H9 (cell line): ENCODE measurements around the gene GNA15. TPM values are rescaled to one million over a fixed set of nuclear protein-coding genes. Genes with fewer than 3 reads are reported as not detected.

Source experiments
- DNase-seq: peaks from one replicate; pipeline ENCODE4 v3.0.0-alpha.2; 2017
- H2AFZ ChIP-seq: one replicate; pipeline ENCODE4 v1.6.1; 2013; ENCODE audit warnings: mild to moderate bottlenecking, low read length, control low read depth, moderate library complexity
- H2AK5ac ChIP-seq: 2 replicates; pipeline ENCODE4 v1.6.1; 2013; ENCODE audit warnings: low read length, control low read depth, mixed read lengths; ENCODE audit not compliant: insufficient read length
- H2BK120ac ChIP-seq: one replicate; pipeline ENCODE4 v1.6.1; 2013; ENCODE audit warnings: low read depth, mild to moderate bottlenecking, low read length, control low read depth, inconsistent platforms; ENCODE audit not compliant: poor library complexity, severe bottlenecking
- H2BK12ac ChIP-seq: 2 replicates; pipeline ENCODE4 v1.6.1; 2013; ENCODE audit warnings: low read length, control low read depth, mixed read lengths, low read depth; ENCODE audit not compliant: insufficient read length
- H2BK15ac ChIP-seq: 2 replicates; pipeline ENCODE4 v1.6.1; 2013; ENCODE audit warnings: low read depth, low read length, control low read depth
- H2BK20ac ChIP-seq: one replicate; pipeline ENCODE4 v1.6.1; 2013; ENCODE audit warnings: low read depth, mild to moderate bottlenecking, low read length, control low read depth, inconsistent platforms; ENCODE audit not compliant: poor library complexity, severe bottlenecking
- H2BK5ac ChIP-seq: 2 replicates; pipeline ENCODE4 v1.6.1; 2013; ENCODE audit warnings: low read length, control low read depth, mixed read lengths; ENCODE audit not compliant: insufficient read length
- H3K14ac ChIP-seq: 2 replicates; pipeline ENCODE4 v1.6.1; 2013; ENCODE audit warnings: low read length, control low read depth; ENCODE audit not compliant: insufficient read depth
- H3K18ac ChIP-seq: 2 replicates; pipeline ENCODE4 v1.6.1; 2013; ENCODE audit warnings: low read depth, mild to moderate bottlenecking, mixed read lengths, low read length, control low read depth; ENCODE audit not compliant: insufficient read length
- H3K23ac ChIP-seq: 2 replicates; pipeline ENCODE4 v1.6.1; 2013; ENCODE audit warnings: low read length, control low read depth, mixed read lengths, low read depth; ENCODE audit not compliant: insufficient read length
- H3K23me2 ChIP-seq: 2 replicates; pipeline ENCODE4 v1.6.1; 2013; ENCODE audit warnings: low read depth, mild to moderate bottlenecking, mixed read lengths, low read length, control low read depth; ENCODE audit not compliant: insufficient read length, poor library complexity, severe bottlenecking
- H3K27ac ChIP-seq: 2 replicates; pipeline ENCODE4 v1.5.1; 2013; ENCODE audit warnings: low read length, control low read depth, mixed read lengths, low read depth; ENCODE audit not compliant: insufficient read length
- H3K27me3 ChIP-seq: 2 replicates; pipeline ENCODE4 v1.6.1; 2013; ENCODE audit warnings: low read length, control low read depth, inconsistent platforms; ENCODE audit not compliant: insufficient read depth
- H3K4ac ChIP-seq: 2 replicates; pipeline ENCODE4 v1.6.1; 2013; ENCODE audit warnings: low read depth, mild to moderate bottlenecking, control low read depth, inconsistent platforms, low read length, moderate library complexity
- H3K4me1 ChIP-seq: 2 replicates; pipeline ENCODE4 v1.6.1; 2013; ENCODE audit warnings: low read length, control low read depth, inconsistent platforms; ENCODE audit not compliant: insufficient read depth
- H3K4me2 ChIP-seq: 2 replicates; pipeline ENCODE4 v1.6.1; 2013; ENCODE audit warnings: low read length, control low read depth, mixed read lengths; ENCODE audit not compliant: insufficient read length, insufficient read depth
- H3K56ac ChIP-seq: 2 replicates; pipeline ENCODE4 v1.6.1; 2013; ENCODE audit warnings: low read depth, mild to moderate bottlenecking, mixed read lengths, low read length, control low read depth; ENCODE audit not compliant: insufficient read length
- H3K79me1 ChIP-seq: 2 replicates; pipeline ENCODE4 v1.6.1; 2013; ENCODE audit warnings: low read depth, mild to moderate bottlenecking, moderate library complexity, low read length, control low read depth, inconsistent platforms; ENCODE audit not compliant: insufficient read depth, poor library complexity, severe bottlenecking
- H3K79me2 ChIP-seq: 2 replicates; pipeline ENCODE4 v1.6.1; 2013; ENCODE audit warnings: low read length, control low read depth, inconsistent platforms; ENCODE audit not compliant: insufficient read depth
- H3K9ac ChIP-seq: 2 replicates; pipeline ENCODE4 v1.6.1; 2013; ENCODE audit warnings: low read length, control low read depth, mixed read lengths; ENCODE audit not compliant: insufficient read length; ENCODE audit errors: extremely low read depth
- H3K9me3 ChIP-seq: one replicate; pipeline ENCODE4 v1.6.1; 2013; ENCODE audit warnings: low read depth, low read length, inconsistent platforms; ENCODE audit not compliant: control insufficient read depth
- H3T11ph ChIP-seq: one replicate; pipeline ENCODE4 v1.6.1; 2013; ENCODE audit warnings: mild to moderate bottlenecking, low read length, control low read depth, inconsistent platforms
- H4K20me1 ChIP-seq: one replicate; pipeline ENCODE4 v1.6.1; 2013; ENCODE audit not compliant: control insufficient read depth, insufficient read length, insufficient read depth
- H4K5ac ChIP-seq: 2 replicates; pipeline ENCODE4 v1.6.1; 2013; ENCODE audit warnings: low read depth, mild to moderate bottlenecking, mixed read lengths, low read length, control low read depth; ENCODE audit not compliant: insufficient read length
- H4K8ac ChIP-seq: replicated peaks from 2 replicates; pipeline ENCODE4 v1.6.1; 2013; ENCODE audit warnings: low read length, control low read depth, mixed read lengths, low read depth; ENCODE audit not compliant: insufficient read length
- H4K91ac ChIP-seq: 2 replicates; pipeline ENCODE4 v1.6.1; 2013; ENCODE audit warnings: low read depth, mild to moderate bottlenecking, moderate library complexity, mixed read lengths, low read length, control low read depth; ENCODE audit not compliant: insufficient read length
- H3K27ac Mint-ChIP-seq, 3 experiments: 2 replicates in 2 of 3; 3 replicates in 1 of 3; pipeline ENCODE4 v1.8.0; 2020 to 2021; ENCODE audit warnings: mixed read lengths in 3 of 3, mild to moderate bottlenecking in 1 of 3, moderate library complexity in 1 of 3
- H3K27me3 Mint-ChIP-seq: 2 replicates; pipeline ENCODE4 v1.8.0; 2021; ENCODE audit warnings: low read depth, mild to moderate bottlenecking, moderate library complexity, mixed read lengths
- H3K36me3 Mint-ChIP-seq, 3 experiments: 2 replicates in 2 of 3; 3 replicates in 1 of 3; pipeline ENCODE4 v1.8.0; 2020 to 2021; ENCODE audit warnings: low read depth in 3 of 3, mixed read lengths in 3 of 3; ENCODE audit not compliant: insufficient read depth in 1 of 3
- H3K4me1 Mint-ChIP-seq, 2 experiments: 2 replicates each; pipeline ENCODE4 v1.8.0; 2020; ENCODE audit warnings: mixed read lengths in 2 of 2
- H3K4me3 Mint-ChIP-seq, 2 experiments: 2 replicates in 1 of 2; 3 replicates in 1 of 2; pipeline ENCODE4 v1.8.0; 2020 to 2021; ENCODE audit warnings: mild to moderate bottlenecking in 2 of 2, mixed read lengths in 2 of 2, moderate library complexity in 1 of 2
- H3K9me3 Mint-ChIP-seq, 2 experiments: 2 replicates in 1 of 2; 3 replicates in 1 of 2; pipeline ENCODE4 v1.8.0; 2020; ENCODE audit warnings: mild to moderate bottlenecking in 2 of 2, mixed read lengths in 2 of 2, moderate library complexity in 1 of 2
- WGBS: extraction: QIAGEN DNeasy Blood & Tissue Kit; methylation state at CpG from one replicate; pipeline ENCODE4 v1.1.7; 2013; ENCODE audit warnings: missing lambda C conversion rate, low lambda C conversion rate, mixed read lengths; ENCODE audit not compliant: insufficient read length; ENCODE audit errors: extremely low coverage; 5-methylcytosine and 5-hydroxymethylcytosine counted together
- total RNA-seq: library from RNA; stranded (reverse); gene quantifications from 2 replicates; pipeline ENCODE4 v1.2.1, GENCODE V29; 2021
- TF ChIP-seq, protein P1 (sequence below): fragments of 200-600 bp; sonication (generic); conservative IDR thresholded peaks from 3 replicates; pipeline ENCODE4 v1.8.0; 2021; ENCODE audit warnings: antibody characterized with exemption, mild to moderate bottlenecking

GNA15 gene
- total RNA-seq, 1 experiment from 2014 or later: not detected

- Mint-ChIP-seq H3K4me1 (peaks cover 0 to 2% of the 10 kb centered on the region in 2 experiments; a peak in 1 of 4 replicates), H3K27ac (peak overlapping the region in 1 of 3 experiments; percentile 96; a peak in 1 of 7 replicates), H3K4me3 (no peak overlapping the region), H3K9me3 (no peaks in the 10 kb centered on the region), H3K27me3 (no peaks in the 10 kb centered on the region), H3K36me3 (no peaks in the 10 kb centered on the region; a peak in 2 of 7 replicates)
- Histone ChIP-seq H4K20me1 (peaks cover 2% of the 10 kb centered on the region), H3K9me3 (no peaks in the 10 kb centered on the region), H3T11ph (no peak overlapping the region), H3K4ac (no peak overlapping the region), H2BK5ac (no peak overlapping the region), H2BK20ac (no peak overlapping the region), H3K79me1 (no peaks in the 10 kb centered on the region), H3K27me3 (no peaks in the 10 kb centered on the region), H2AFZ (no peak overlapping the region), H3K79me2 (no peaks in the 10 kb centered on the region), H3K9ac (no peak overlapping the region), H2BK120ac (no peak overlapping the region), H4K8ac (no peak overlapping the region), H4K5ac (no peak overlapping the region), H3K14ac (no peak overlapping the region), H4K91ac (no peak overlapping the region), H3K18ac (no peak overlapping the region), H2BK12ac (no peak overlapping the region), H3K4me1 (no peaks in the 10 kb centered on the region), H3K23ac (no peak overlapping the region), H2BK15ac (no peak overlapping the region), H3K27ac (no peak overlapping the region), H3K23me2 (no peaks in the 10 kb centered on the region), H2AK5ac (no peak overlapping the region), H3K56ac (no peak overlapping the region), H3K4me2 (no peak overlapping the region)
- no peak for DNase-seq
- TF ChIP-seq, protein P1, sequence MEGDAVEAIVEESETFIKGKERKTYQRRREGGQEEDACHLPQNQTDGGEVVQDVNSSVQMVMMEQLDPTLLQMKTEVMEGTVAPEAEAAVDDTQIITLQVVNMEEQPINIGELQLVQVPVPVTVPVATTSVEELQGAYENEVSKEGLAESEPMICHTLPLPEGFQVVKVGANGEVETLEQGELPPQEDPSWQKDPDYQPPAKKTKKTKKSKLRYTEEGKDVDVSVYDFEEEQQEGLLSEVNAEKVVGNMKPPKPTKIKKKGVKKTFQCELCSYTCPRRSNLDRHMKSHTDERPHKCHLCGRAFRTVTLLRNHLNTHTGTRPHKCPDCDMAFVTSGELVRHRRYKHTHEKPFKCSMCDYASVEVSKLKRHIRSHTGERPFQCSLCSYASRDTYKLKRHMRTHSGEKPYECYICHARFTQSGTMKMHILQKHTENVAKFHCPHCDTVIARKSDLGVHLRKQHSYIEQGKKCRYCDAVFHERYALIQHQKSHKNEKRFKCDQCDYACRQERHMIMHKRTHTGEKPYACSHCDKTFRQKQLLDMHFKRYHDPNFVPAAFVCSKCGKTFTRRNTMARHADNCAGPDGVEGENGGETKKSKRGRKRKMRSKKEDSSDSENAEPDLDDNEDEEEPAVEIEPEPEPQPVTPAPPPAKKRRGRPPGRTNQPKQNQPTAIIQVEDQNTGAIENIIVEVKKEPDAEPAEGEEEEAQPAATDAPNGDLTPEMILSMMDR: no peak
- no CpG with 5 or more reads among the region's 16 CpGs for WGBS
Measured at GRCh38 chr19:3124630-3125029, 11.2 kb upstream of the GNA15 start.
